Natural killer cell treated with Interleukin-12 subunit alpha and Interleukin-12 subunit beta and Interleukin-15 and Interleukin-18, amount 100 ng/mL, for 72 hours (primary cell): Measurements from ENCODE around the gene PDK4. TPM values are rescaled to one million over a fixed set of nuclear protein-coding genes. Genes with fewer than 3 reads are reported as not detected.

ENCODE experiments used
- ATAC-seq, 2 donors: fragments of 150-1000 bp; cut with Tn5 transposase in 1 of 2; sonication (Bioruptor Pico), chemical (Tn5 transposase) in 1 of 2; 2 replicates each; pipeline ENCODE4 v1.10.0; 2021
- DNase-seq: peaks from one replicate; pipeline ENCODE4 v3.0.0; 2022; ENCODE audit warnings: low spot score
- H3K27ac Mint-ChIP-seq, 2 donors: 1 replicate in 1 of 2; 2 replicates in 1 of 2; pipeline ENCODE4 v1.8.0; 2022; ENCODE audit warnings: mixed read lengths in 2 of 2, mild to moderate bottlenecking in 1 of 2, moderate library complexity in 1 of 2
- H3K27me3 Mint-ChIP-seq, 2 donors: 1 replicate in 1 of 2; 2 replicates in 1 of 2; pipeline ENCODE4 v1.8.0; 2022; ENCODE audit warnings: mixed read lengths in 2 of 2
- H3K36me3 Mint-ChIP-seq: one replicate; pipeline ENCODE4 v1.8.0; 2022; ENCODE audit warnings: mixed read lengths
- H3K4me1 Mint-ChIP-seq, 2 donors: 1 replicate in 1 of 2; 2 replicates in 1 of 2; pipeline ENCODE4 v1.8.0; 2022; ENCODE audit warnings: low read depth in 2 of 2, mixed read lengths in 2 of 2, mild to moderate bottlenecking in 1 of 2
- H3K4me3 Mint-ChIP-seq: one replicate; pipeline ENCODE4 v1.8.0; 2022; ENCODE audit warnings: mixed read lengths
- H3K9me3 Mint-ChIP-seq: 2 replicates; pipeline ENCODE4 v1.8.0; 2022; ENCODE audit warnings: mixed read lengths
- total RNA-seq, 2 donors: library from RNA; stranded (reverse); gene quantifications; one replicate each; pipeline ENCODE4 v1.2.3, GENCODE V29; 2022

The PDK4 gene
- total RNA-seq, 2 donors from 2014 or later = 0.33 TPM; not detected in 1

- Mint-ChIP-seq H3K9me3 (no peaks in the 10 kb centered on the region), H3K4me3 (no peak overlapping the region), H3K27ac (no peak overlapping the region), H3K4me1 (peaks cover 4 to 5% of the 10 kb centered on the region in 2 donors), H3K36me3 (no peaks in the 10 kb centered on the region), H3K27me3 (peaks cover 5 to 16% of the 10 kb centered on the region in 2 donors)
- DNase-seq (no peak), ATAC-seq (no peak)
Measured at GRCh38 chr7:95545673-95546072, 50.6 kb downstream of the PDK4 start.

GRCh38 chr7:95545007-95545615 is 51.2 kb downstream of the PDK4 start:
- Mint-ChIP-seq H3K4me1 (peaks cover 4 to 5% of the 10 kb centered on the region in 2 donors), H3K36me3 (no peaks in the 10 kb centered on the region), H3K9me3 (no peaks in the 10 kb centered on the region), H3K27ac (no peak overlapping the region), H3K27me3 (peaks cover 8 to 16% of the 10 kb centered on the region in 2 donors), H3K4me3 (no peak overlapping the region)
- DNase-seq (no peak), ATAC-seq (no peak)

- DNase-seq (no peak), ATAC-seq (no peak)
- H3K27me3 Mint-ChIP-seq = peaks cover 8 to 16% of the 10 kb centered on the region in 2 donors
- no peak overlapping the region for H3K27ac Mint-ChIP-seq
- no peaks in the 10 kb centered on the region for H3K9me3 Mint-ChIP-seq
- no peak overlapping the region for H3K4me3 Mint-ChIP-seq
- H3K4me1 Mint-ChIP-seq = peaks cover 4 to 5% of the 10 kb centered on the region in 2 donors
- H3K36me3 Mint-ChIP-seq = no peaks in the 10 kb centered on the region
Measured at GRCh38 chr7:95544171-95544570, 52.1 kb downstream of the PDK4 start.

- ATAC-seq (no peak), DNase-seq (no peak)
- no peaks in the 10 kb centered on the region for H3K36me3 Mint-ChIP-seq
- H3K4me3 Mint-ChIP-seq = no peak overlapping the region
- H3K27me3 Mint-ChIP-seq = peaks cover 8 to 16% of the 10 kb centered on the region in 2 donors
- H3K9me3 Mint-ChIP-seq = no peaks in the 10 kb centered on the region
- H3K27ac Mint-ChIP-seq = no peak overlapping the region
- peaks cover 5 to 9% of the 10 kb centered on the region in 2 donors for H3K4me1 Mint-ChIP-seq
Measured at GRCh38 chr7:95543312-95543711, 53.0 kb downstream of the PDK4 start.

- Mint-ChIP-seq H3K27ac (no peak overlapping the region), H3K4me3 (no peak overlapping the region), H3K27me3 (peaks cover 11 to 17% of the 10 kb centered on the region in 2 donors), H3K9me3 (no peaks in the 10 kb centered on the region), H3K4me1 (peaks cover 2 to 6% of the 10 kb centered on the region in 2 donors), H3K36me3 (no peaks in the 10 kb centered on the region)
- no peak for ATAC-seq
- DNase-seq = no peak
Measured at GRCh38 chr7:95540366-95540765, 56.0 kb downstream of the PDK4 start.

GRCh38 chr7:95539426-95539825 is 56.9 kb downstream of the PDK4 start:
- Mint-ChIP-seq H3K9me3 (no peaks in the 10 kb centered on the region), H3K4me3 (no peak overlapping the region), H3K27me3 (peaks cover 14 to 19% of the 10 kb centered on the region in 2 donors), H3K4me1 (peaks cover 0 to 5% of the 10 kb centered on the region in 2 donors), H3K36me3 (no peaks in the 10 kb centered on the region), H3K27ac (no peak overlapping the region)
- no peak for DNase-seq
- ATAC-seq = no peak

- ATAC-seq (no peak), DNase-seq (no peak)
- Mint-ChIP-seq H3K36me3 (no peaks in the 10 kb centered on the region), H3K4me1 (peaks cover 0 to 5% of the 10 kb centered on the region in 2 donors), H3K4me3 (no peak overlapping the region), H3K27me3 (peaks cover 14 to 22% of the 10 kb centered on the region in 2 donors), H3K9me3 (no peaks in the 10 kb centered on the region), H3K27ac (no peak overlapping the region)
Measured at GRCh38 chr7:95537468-95537867, 58.8 kb downstream of the PDK4 start.

- no peaks in the 10 kb centered on the region for H3K36me3 Mint-ChIP-seq
- peaks cover 0 to 5% of the 10 kb centered on the region in 2 donors for H3K4me1 Mint-ChIP-seq
- DNase-seq (no peak), ATAC-seq (no peak)
- peaks cover 12 to 22% of the 10 kb centered on the region in 2 donors for H3K27me3 Mint-ChIP-seq
- no peak overlapping the region for H3K4me3 Mint-ChIP-seq
- H3K9me3 Mint-ChIP-seq = no peaks in the 10 kb centered on the region
- no peak overlapping the region for H3K27ac Mint-ChIP-seq
Measured at GRCh38 chr7:95536656-95537311, 59.5 kb downstream of the PDK4 start.

- H3K4me3 Mint-ChIP-seq = no peak overlapping the region
- no peak overlapping the region for H3K27ac Mint-ChIP-seq
- no peaks in the 10 kb centered on the region for H3K9me3 Mint-ChIP-seq
- DNase-seq = no peak
- H3K27me3 Mint-ChIP-seq = peaks cover 5 to 16% of the 10 kb centered on the region in 2 donors
- H3K4me1 Mint-ChIP-seq = peaks cover 0 to 5% of the 10 kb centered on the region in 2 donors
- no peak for ATAC-seq
- no peaks in the 10 kb centered on the region for H3K36me3 Mint-ChIP-seq
Measured at GRCh38 chr7:95535662-95536061, 60.7 kb downstream of the PDK4 start.

- H3K9me3 Mint-ChIP-seq = no peaks in the 10 kb centered on the region
- H3K4me3 Mint-ChIP-seq = no peak overlapping the region
- peaks cover 5 to 13% of the 10 kb centered on the region in 2 donors for H3K27me3 Mint-ChIP-seq
- ATAC-seq = no peak
- H3K4me1 Mint-ChIP-seq = peaks cover 0 to 5% of the 10 kb centered on the region in 2 donors
- no peaks in the 10 kb centered on the region for H3K36me3 Mint-ChIP-seq
- DNase-seq = no peak
- H3K27ac Mint-ChIP-seq = no peak overlapping the region
Measured at GRCh38 chr7:95534796-95535195, 61.5 kb downstream of the PDK4 start.

Other genes with a start within 250 kb of the PDK4 start
- gene PON3, start 200.1 kb downstream of the PDK4 start, total RNA-seq = not detected
- gene PON2, start 161.5 kb downstream of the PDK4 start, total RNA-seq = 10 to 100 TPM; 17.6 to 18.0 TPM
- gene ASB4, start 110.6 kb downstream of the PDK4 start, total RNA-seq = not detected
- gene DYNC1I1, start 176.0 kb upstream of the PDK4 start, total RNA-seq = not detected